Neural crest cell (in vitro differentiated cells): ENCODE measurements around the gene MRPL49. TPM values are rescaled to one million over a fixed set of nuclear protein-coding genes. Genes with fewer than 3 reads are reported as not detected.

Experiments used
- DNase-seq: peaks from one replicate; pipeline ENCODE4 v3.0.0; 2021; ENCODE audit warnings: low read depth, mixed read lengths, low spot score
- H3K27ac Mint-ChIP-seq: one replicate; pipeline ENCODE4 v1.8.0; 2021; ENCODE audit warnings: mild to moderate bottlenecking, mixed read lengths; ENCODE audit not compliant: unreplicated experiment
- H3K27me3 Mint-ChIP-seq: 2 replicates; pipeline ENCODE4 v1.8.0; 2021; ENCODE audit warnings: low read depth, mild to moderate bottlenecking, mixed read lengths
- H3K36me3 Mint-ChIP-seq: 2 replicates; pipeline ENCODE4 v1.8.0; 2021; ENCODE audit warnings: low read depth, mild to moderate bottlenecking, mixed read lengths
- H3K4me1 Mint-ChIP-seq: 2 replicates; pipeline ENCODE4 v1.8.0; 2021; ENCODE audit warnings: mixed read lengths
- H3K4me3 Mint-ChIP-seq: one replicate; pipeline ENCODE4 v1.8.0; 2021; ENCODE audit warnings: mild to moderate bottlenecking, mixed read lengths
- H3K9me3 Mint-ChIP-seq: 2 replicates; pipeline ENCODE4 v1.8.0; 2021; ENCODE audit warnings: mixed read lengths
- total RNA-seq: library from RNA; stranded (reverse); gene quantifications from 2 replicates; pipeline ENCODE4 v1.2.1, GENCODE V29; 2021
- TF ChIP-seq, protein P1 (sequence below): fragments of 200-600 bp; sonication (generic); conservative IDR thresholded peaks from 2 replicates; pipeline ENCODE4 v1.5.0; 2021; ENCODE audit warnings: antibody characterized with exemption, mild to moderate bottlenecking

The MRPL49 gene
- total RNA-seq, 1 donor from 2014 or later: 50.3 TPM

DNA sequence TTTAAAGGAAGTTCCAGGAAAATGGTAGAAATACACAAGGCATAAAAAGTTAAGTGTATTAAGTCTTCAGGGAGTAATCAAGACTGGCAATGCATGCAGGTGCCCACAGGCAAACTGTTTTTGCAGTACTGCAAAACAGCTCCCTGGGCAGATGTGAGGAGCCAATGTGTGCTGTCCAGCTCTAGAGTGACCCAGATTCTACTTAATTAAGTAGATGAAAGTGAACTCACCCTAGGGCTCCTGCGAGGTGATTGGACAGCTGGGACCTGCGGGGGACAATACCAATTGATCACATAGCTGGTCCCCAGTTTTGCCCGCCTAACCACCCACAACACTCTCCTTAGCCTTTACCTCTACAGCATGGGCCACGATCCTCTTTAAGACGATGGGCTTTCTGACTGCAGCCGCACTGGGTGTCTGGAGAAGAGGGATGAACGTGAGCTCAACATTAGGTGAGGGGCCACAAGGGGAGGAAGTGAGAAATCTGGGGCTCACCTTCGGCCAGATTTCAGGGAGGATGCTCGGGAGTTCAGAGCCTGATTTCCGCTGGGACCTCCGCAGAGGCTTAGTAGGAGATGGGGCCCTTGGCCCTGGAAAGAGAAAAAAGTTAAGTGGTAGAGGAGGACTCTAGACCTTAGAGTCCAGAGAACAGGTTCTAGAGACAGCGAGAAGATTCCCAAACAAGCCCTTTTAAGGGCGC lies 38.8 kb upstream of the MRPL49 start:
- no peak for DNase-seq
- H3K36me3 Mint-ChIP-seq: peaks cover 3% of the 10 kb centered on the region
- TF ChIP-seq, protein P1, sequence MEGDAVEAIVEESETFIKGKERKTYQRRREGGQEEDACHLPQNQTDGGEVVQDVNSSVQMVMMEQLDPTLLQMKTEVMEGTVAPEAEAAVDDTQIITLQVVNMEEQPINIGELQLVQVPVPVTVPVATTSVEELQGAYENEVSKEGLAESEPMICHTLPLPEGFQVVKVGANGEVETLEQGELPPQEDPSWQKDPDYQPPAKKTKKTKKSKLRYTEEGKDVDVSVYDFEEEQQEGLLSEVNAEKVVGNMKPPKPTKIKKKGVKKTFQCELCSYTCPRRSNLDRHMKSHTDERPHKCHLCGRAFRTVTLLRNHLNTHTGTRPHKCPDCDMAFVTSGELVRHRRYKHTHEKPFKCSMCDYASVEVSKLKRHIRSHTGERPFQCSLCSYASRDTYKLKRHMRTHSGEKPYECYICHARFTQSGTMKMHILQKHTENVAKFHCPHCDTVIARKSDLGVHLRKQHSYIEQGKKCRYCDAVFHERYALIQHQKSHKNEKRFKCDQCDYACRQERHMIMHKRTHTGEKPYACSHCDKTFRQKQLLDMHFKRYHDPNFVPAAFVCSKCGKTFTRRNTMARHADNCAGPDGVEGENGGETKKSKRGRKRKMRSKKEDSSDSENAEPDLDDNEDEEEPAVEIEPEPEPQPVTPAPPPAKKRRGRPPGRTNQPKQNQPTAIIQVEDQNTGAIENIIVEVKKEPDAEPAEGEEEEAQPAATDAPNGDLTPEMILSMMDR: no peak
- H3K9me3 Mint-ChIP-seq: no peaks in the 10 kb centered on the region
- H3K27me3 Mint-ChIP-seq: no peaks in the 10 kb centered on the region
- H3K4me3 Mint-ChIP-seq: peak overlapping the region; percentile 99
- H3K4me1 Mint-ChIP-seq: peaks cover 34% of the 10 kb centered on the region
- H3K27ac Mint-ChIP-seq: peak overlapping the region; percentile 95

DNA sequence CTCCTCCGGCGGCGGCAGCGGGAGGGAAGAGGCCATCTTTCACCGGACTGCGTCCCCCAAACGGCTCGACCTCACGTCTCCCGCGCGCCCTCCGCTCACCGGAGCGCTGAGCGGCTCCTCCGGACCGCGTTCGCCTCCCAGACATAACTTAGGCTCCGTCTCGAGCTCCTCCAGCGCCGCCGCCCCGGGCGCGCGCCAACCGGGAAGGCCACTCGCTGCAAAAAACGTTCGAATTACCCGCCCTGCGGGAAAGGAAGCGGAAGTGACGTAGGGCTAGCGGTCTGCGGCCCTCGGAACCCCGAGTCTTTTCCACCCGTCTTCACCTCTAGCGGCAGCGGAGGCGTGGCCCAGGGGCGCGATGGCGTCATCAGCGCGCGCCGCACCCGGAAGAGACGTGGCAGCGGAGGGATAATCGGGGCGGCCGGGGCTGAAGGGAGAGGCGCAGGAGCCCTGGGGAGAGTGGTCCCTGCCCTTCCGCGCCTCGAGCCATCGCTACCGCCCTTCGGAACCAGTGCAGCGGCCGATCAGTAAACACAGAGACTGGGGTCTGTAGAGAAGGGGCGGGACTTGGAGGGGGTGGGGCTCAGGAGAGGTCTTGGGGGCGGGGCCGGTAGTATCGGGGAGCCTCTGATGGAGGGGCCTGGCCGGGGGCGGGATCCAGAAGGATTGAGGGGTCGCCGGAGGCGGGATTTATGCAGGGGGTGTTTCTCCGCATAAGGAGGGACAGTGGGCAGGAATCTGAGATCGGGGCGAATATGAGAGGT lies 38.1 kb upstream of the MRPL49 start, which contains the start of the genes CDCA5 and ZFPL1:
Gene CDCA5, minus strand, starts transcription at position 207 of the 764 bp plus-strand sequence. Its CDS starts 62 bp downstream, at position 145.
Gene ZFPL1, plus strand, starts transcription at position 389 of the 764 bp plus-strand sequence. CDS start 477 bp downstream, outside the sequence.
- peak; percentile 95 for DNase-seq
- TF ChIP-seq, protein P1: no peak
- peak within 1 kb of the TSS; percentile 95 for H3K27ac Mint-ChIP-seq
- H3K36me3 Mint-ChIP-seq: peaks cover 2% of the 10 kb centered on the region
- no peaks in the 10 kb centered on the region for H3K27me3 Mint-ChIP-seq
- peaks cover 31% of the 10 kb centered on the region for H3K4me1 Mint-ChIP-seq
- H3K9me3 Mint-ChIP-seq: no peaks in the 10 kb centered on the region
- H3K4me3 Mint-ChIP-seq: peak within 1 kb of the TSS; percentile 99

DNA sequence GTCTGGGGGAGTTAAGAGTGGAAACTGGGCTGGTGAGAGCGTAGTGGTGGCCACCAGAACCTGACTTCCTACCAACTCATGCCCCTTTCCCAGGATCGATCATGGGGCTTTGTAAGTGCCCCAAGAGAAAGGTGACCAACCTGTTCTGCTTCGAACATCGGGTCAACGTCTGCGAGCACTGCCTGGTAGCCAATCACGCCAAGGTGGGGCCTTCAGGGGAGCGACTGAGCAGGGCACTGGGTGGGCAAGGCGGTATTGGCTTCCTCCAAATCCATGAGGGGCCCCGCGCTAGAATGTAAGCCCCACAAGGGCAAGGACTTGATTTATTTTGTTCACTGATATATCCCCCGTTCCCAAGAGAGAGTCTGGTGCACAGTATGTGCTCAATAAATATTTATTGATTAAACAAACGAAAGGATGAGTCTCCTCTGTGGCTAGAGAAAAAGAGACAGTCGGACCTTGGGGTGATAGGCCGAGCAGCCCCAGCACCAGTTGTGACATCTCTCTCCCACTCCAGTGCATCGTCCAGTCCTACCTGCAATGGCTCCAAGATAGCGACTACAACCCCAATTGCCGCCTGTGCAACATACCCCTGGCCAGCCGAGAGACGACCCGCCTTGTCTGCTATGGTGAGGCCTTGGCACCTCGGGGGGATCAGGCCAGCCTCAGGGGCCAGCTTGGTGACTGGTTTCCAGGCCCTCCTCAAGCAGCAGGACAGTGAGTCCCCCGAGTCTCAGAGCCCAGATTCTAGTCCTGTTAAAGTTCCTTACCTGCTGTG lies 37.3 kb upstream of the MRPL49 start:
- Mint-ChIP-seq H3K27me3 (no peaks in the 10 kb centered on the region), H3K27ac (peak overlapping the region; percentile 95), H3K4me3 (peak overlapping the region; percentile 99), H3K4me1 (peaks cover 31% of the 10 kb centered on the region), H3K36me3 (peaks cover 2% of the 10 kb centered on the region), H3K9me3 (no peaks in the 10 kb centered on the region)
- TF ChIP-seq, protein P1: no peak
- no peak for DNase-seq

DNA sequence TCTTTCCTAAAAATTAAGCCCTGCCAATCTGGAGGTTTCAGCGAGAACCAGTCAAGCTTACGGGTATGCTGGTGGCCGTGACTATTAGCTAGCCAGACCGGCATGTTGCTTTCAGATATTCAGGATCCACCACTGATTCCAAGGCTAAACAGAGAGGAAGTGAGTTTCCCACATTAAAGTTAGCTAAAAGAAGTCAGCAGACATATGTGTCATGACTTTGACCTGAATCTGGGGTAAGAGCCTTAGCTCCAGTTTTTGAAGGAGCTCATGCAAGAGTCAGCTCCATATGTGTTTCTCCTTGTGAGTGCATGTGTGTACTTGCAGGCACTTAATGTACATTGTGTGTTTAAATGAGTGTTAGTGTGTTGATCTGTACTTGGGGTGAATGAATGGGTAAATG lies 36.7 kb upstream of the MRPL49 start:
- Mint-ChIP-seq H3K27me3 (no peaks in the 10 kb centered on the region), H3K36me3 (peaks cover 2% of the 10 kb centered on the region), H3K27ac (no peak overlapping the region), H3K4me3 (peak overlapping the region; percentile 99), H3K9me3 (no peaks in the 10 kb centered on the region), H3K4me1 (peaks cover 30% of the 10 kb centered on the region)
- TF ChIP-seq, protein P1: no peak
- DNase-seq: no peak

DNA sequence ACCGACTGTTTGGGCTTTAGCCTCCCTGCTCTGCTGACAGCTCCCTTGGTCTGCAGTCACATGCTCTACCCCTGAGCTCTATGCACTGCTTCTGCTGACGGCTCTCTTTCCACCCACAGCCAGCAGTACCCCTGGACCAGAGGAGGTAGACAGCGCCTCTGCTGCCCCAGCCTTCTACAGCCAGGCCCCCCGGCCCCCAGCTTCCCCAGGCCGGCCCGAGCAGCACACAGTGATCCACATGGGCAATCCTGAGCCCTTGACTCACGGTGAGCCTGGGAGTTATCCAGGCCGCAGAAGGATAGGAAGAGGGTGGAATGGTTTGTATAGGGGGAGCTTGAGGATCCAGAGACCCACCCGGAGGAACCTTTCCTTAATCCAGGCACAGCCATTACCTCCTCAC lies 35.3 kb upstream of the MRPL49 start:
- H3K27me3 Mint-ChIP-seq: no peaks in the 10 kb centered on the region
- peaks cover 26% of the 10 kb centered on the region for H3K4me1 Mint-ChIP-seq
- H3K4me3 Mint-ChIP-seq: peak overlapping the region; percentile 47
- no peaks in the 10 kb centered on the region for H3K9me3 Mint-ChIP-seq
- TF ChIP-seq, protein P1: no peak
- DNase-seq: no peak
- no peak overlapping the region for H3K27ac Mint-ChIP-seq
- H3K36me3 Mint-ChIP-seq: no peaks in the 10 kb centered on the region
